ENCODE measurements around the gene KIRREL3. TPM values are rescaled to one million over a fixed set of nuclear protein-coding genes. Genes with fewer than 3 reads are reported as not detected.

Gene KIRREL3
- total RNA-seq, 1 donor from 2014 or later: not detected

GRCh38 chr11:126432065-126432461 lies 568.5 kb downstream of the KIRREL3 start:
- H3K4me3 ChIP-seq (ENCODE audit: low read depth, low read length): no peak overlapping the region
- no peak for FAIRE-seq
- no peak for TF ChIP-seq CTCF (IDR thresholded peaks at IDR 0.05; ENCODE audit: insufficient read depth, low read length, severe bottlenecking)
- no peak for DNase-seq (ENCODE audit: low read depth)
- no peaks in the 10 kb centered on the region for H3K36me3 ChIP-seq (ENCODE audit: control insufficient read depth, insufficient read depth, low read length)
- H3K27me3 ChIP-seq (ENCODE audit: control insufficient read depth, insufficient read depth, low read length): no peaks in the 10 kb centered on the region

GRCh38 chr11:126431401-126432064 lies 569.0 kb downstream of the KIRREL3 start:
- H3K36me3 ChIP-seq (ENCODE audit: control insufficient read depth, insufficient read depth, low read length): no peaks in the 10 kb centered on the region
- DNase-seq (ENCODE audit: low read depth) (peak; percentile 8), FAIRE-seq (no peak)
- no peaks in the 10 kb centered on the region for H3K27me3 ChIP-seq (ENCODE audit: control insufficient read depth, insufficient read depth, low read length)
- no peak for TF ChIP-seq CTCF (IDR thresholded peaks at IDR 0.05; ENCODE audit: insufficient read depth, low read length, severe bottlenecking)
- no peak overlapping the region for H3K4me3 ChIP-seq (ENCODE audit: low read depth, low read length)

- no peaks in the 10 kb centered on the region for H3K36me3 ChIP-seq (ENCODE audit: control insufficient read depth, insufficient read depth, low read length)
- DNase-seq (ENCODE audit: low read depth) (no peak), FAIRE-seq (no peak)
- TF ChIP-seq CTCF (IDR thresholded peaks at IDR 0.05; ENCODE audit: insufficient read depth, low read length, severe bottlenecking): no peak
- H3K27me3 ChIP-seq (ENCODE audit: control insufficient read depth, insufficient read depth, low read length): no peaks in the 10 kb centered on the region
- H3K4me3 ChIP-seq (ENCODE audit: low read depth, low read length): no peak overlapping the region
Observed at GRCh38 chr11:126430581-126431335, 569.8 kb downstream of the KIRREL3 start.

GRCh38 chr11:126426820-126427749 lies 573.5 kb downstream of the KIRREL3 start:
- TF ChIP-seq CTCF (IDR thresholded peaks at IDR 0.05; ENCODE audit: insufficient read depth, low read length, severe bottlenecking): no peak
- no peak for DNase-seq (ENCODE audit: low read depth)
- no peak for FAIRE-seq
- H3K27me3 ChIP-seq (ENCODE audit: control insufficient read depth, insufficient read depth, low read length): no peaks in the 10 kb centered on the region
- H3K36me3 ChIP-seq (ENCODE audit: control insufficient read depth, insufficient read depth, low read length): no peaks in the 10 kb centered on the region
- no peak overlapping the region for H3K4me3 ChIP-seq (ENCODE audit: low read depth, low read length)

GRCh38 chr11:126426106-126426505 lies 574.5 kb downstream of the KIRREL3 start:
- peak; percentile 60 for FAIRE-seq
- H3K4me3 ChIP-seq (ENCODE audit: low read depth, low read length): no peak overlapping the region
- no peaks in the 10 kb centered on the region for H3K27me3 ChIP-seq (ENCODE audit: control insufficient read depth, insufficient read depth, low read length)
- no peak for TF ChIP-seq CTCF (IDR thresholded peaks at IDR 0.05; ENCODE audit: insufficient read depth, low read length, severe bottlenecking)
- no peak for DNase-seq (ENCODE audit: low read depth)
- no peaks in the 10 kb centered on the region for H3K36me3 ChIP-seq (ENCODE audit: control insufficient read depth, insufficient read depth, low read length)

All from bronchial epithelial cell (primary cell).